GM18519 (cell line): ENCODE measurements around the gene HAAO.

Experiments
- ATAC-seq: cut with Tn5 transposase; IDR thresholded peaks from one replicate; pipeline ENCODE4 v1.9.1; 2021; ENCODE audit warnings: mild to moderate bottlenecking, moderate library complexity; ENCODE audit not compliant: unreplicated experiment, low FRiP score

Gene HAAO

DNA sequence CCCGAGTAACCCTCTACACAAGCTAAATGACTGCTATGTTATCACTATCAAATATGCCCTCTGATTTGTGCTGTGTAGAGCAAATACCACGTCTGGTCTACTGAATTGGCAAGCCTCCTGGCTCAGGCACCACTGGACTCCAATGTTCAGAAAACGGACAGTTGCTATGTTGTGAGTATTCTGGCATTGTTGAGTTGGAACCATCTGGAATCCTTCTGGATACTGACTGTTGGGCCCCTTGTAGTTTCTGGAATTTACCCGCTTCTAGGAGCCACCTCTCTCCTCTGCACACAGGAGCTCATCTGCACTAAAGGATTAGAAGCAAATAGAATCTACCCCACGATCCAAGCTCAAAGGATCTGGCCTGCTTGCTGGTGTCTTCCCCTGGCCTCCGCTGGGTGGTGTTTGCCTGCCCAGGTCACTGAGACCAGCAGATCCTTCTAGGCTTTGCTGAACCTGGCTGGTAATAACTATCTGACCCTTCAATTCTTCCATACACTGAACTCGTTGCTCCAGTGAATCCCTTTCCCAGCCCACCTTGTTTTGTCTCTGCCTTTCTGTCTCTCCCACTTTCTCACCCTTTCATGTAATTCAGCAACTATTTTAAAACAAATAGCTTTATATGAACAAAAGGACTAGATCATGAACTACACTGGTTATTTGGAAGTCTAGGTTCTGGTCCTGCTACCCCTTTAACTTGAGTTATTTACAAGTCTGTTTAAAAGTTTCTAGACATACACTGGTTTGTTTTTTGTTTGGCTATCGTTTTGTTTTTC is 2.1 kb upstream of the HAAO start:
- ATAC-seq: no peak

DNA sequence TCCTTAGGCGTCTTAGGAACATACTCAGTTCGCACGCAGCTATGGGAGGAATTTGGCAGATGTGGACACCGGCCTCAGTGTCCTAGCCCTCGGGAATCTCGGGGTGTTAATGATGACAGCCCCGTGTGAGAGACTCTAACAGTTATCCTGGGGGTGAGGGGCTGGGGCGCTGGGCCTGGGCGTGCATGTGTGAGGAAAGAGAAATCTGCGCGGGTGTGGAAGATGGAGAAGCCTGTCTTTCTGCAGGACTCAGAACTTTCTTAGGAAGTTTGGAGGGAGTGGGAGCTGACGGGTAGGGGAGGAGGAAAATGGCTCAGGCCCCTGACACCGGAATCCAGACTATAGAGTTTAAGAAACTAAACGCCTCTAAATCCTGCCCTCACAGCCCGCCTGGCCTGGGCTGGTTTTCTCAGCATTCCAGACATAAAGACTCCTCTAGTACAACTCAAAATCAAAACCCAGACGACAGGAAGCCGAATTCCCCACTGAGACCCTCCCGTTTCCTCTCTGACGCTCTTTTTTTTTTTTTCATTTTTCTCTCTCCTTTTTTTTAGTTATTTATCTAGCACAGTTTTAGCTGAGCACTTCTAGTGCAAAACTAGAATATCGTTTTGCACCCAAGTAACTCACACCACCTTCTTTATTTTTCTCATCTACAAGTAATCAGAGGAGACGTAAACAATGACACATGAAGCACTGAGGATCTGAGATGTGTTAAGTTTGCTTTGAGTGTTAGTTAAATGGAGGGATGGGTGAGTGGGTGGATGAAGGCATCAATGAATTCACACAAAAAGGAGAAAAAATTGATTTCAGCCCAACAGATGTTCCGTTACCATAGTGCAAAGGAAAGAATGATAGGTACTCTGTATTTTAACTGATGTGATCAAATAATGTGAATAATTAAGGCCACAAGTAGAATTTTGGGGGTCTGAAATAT is 1.2 kb upstream of the HAAO start:
- ATAC-seq: no peak

DNA sequence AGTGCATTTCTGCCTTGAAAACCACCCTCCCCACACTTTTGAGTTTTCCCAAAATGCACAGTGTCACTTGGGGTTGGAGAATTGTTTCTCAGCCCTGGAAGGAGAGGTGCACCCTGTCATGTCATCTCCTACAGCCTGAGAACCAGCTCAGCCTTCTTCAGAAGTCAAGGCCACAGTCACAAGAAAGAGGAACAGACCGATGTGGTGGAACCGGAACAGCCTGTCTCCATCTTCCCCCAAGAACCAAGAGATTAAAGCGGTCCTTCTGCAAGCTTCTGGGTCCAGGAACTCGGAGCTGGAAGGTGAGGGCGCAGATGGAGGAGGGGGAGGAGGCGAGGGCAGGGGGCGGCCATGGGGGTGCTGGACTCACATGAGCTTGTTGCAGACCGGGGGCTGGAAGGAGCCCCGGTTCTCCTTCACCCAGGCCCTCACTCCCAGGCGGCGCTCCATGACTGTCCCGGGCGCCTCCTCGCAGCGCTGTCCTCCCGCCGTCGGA is 248 bp downstream of the HAAO start:
- no peak for ATAC-seq

DNA sequence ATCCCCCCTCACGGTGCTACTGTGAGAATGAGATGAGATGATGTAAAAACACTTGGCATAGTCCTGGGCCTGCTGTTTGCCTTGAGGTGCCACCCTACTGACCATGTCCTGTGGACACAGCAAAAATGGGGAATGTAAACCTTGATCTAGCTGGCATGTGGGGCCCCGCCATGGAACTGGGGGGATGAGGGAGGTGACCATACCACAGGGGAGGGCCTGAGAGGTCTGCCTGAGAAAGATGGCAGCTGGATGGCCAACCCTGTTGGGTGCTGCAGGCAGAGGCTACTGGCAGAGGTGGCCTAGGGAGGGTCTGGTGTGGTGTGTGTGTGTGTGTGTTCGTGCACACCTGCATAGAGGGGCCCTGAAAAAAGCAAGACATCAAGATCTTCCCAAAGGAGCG is 777 bp downstream of the HAAO start:
- ATAC-seq: no peak

DNA sequence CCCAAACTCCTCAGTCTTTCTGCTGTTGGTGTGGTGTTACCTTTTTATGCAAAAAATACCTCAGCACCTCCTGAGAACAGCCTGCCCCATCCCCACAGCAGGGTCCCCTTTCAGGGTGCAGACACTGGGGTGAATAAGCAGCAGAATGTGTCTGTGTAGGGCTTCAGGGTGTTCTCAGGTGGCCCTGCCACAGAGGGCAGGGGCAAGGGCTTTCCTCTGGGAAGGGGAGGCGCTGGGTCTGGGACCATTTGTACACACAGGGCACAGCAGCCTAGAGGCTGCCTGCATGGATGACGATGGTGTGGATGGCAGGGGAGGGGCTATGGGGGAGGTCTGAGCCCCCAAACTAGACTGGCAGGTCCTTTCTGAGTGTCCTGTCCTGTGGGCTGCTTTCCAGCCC is 2.6 kb downstream of the HAAO start:
- ATAC-seq: no peak

DNA sequence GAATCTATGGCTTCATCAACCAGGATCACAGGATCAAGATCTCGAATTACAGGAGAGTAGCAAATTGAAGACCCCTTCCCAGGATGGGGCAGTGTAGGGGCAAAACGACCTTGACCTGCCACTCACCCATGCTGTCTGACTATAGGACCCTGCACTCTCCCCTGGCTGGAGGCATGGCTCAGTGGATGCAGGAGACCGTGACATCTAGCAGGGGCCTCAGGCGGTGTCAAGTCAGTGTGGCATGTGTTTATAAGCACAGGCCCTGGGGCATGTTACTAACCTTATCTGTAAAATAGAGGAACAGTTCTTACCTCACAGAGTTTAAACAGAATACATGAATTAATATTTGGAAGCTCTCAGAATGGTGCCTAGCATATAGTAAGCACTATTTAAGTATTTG is 3.5 kb downstream of the HAAO start:
- no peak for ATAC-seq

DNA sequence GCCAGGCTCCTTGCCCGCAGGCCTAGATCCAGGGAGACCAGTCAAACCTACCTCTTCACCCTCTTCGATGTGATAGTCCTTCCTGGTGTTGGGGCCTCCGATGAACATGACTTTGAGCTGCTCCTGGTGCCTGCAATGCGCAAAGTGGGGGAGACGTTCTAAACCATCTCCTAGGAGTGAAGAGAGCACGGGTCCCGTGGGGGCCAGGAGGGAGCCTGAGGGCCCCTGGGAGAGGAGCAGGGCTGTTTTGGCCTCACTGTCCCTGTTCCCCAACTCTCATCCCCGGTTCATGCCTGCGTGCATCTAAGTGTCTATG is 3.9 kb downstream of the HAAO start:
- ATAC-seq: no peak

DNA sequence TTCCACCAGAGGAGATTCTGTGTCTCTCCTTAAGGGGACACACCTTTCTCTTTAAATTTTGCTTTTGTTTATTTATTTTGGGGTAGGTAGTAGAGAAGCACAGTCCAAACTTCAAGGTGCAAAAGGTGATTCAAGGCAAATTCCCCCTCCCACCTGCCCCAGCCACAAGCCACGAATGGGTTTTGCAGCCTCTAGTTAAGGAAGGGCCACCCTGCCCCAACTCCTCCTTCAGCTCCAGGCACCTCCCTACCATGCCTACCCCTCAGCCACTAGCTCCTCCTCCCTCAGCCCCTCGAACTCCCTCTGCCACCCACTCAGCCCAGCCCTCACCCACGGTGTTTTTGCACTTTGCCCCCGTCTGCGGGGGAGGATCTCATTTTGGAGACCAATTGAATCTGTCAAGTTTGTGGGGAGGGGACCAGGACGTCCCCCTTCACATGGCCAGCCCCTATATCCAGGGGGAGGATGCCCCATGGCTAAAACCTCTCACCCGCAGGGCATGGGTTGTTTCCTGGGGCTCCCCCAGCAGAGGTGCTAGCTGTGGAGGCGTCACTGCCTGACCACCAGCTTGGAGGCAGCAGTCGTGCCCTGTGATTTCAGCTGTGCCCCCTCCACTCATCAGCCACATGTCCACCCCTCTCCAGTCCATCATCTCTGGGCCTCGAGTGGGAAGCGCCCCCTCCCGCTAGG is 4.5 kb downstream of the HAAO start:
- no peak for ATAC-seq

DNA sequence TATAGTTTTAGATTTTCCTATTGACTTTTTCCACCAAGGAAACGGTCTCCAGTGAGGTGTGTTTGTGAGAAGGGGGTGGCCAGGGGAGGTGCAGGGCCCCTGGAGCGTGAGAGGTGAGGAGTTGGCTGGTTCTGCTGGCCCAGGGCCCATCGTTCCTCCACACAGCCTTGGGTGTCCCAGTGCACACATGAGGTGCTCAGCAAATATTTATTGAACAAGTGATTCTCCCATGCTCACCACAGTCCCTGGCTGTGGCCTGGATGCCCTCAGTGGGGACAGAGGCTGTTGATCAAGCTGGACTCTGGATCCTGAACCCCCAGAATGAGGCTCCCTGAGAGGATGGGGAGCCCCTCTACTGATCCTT is 5.0 kb downstream of the HAAO start:
- no peak for ATAC-seq

DNA sequence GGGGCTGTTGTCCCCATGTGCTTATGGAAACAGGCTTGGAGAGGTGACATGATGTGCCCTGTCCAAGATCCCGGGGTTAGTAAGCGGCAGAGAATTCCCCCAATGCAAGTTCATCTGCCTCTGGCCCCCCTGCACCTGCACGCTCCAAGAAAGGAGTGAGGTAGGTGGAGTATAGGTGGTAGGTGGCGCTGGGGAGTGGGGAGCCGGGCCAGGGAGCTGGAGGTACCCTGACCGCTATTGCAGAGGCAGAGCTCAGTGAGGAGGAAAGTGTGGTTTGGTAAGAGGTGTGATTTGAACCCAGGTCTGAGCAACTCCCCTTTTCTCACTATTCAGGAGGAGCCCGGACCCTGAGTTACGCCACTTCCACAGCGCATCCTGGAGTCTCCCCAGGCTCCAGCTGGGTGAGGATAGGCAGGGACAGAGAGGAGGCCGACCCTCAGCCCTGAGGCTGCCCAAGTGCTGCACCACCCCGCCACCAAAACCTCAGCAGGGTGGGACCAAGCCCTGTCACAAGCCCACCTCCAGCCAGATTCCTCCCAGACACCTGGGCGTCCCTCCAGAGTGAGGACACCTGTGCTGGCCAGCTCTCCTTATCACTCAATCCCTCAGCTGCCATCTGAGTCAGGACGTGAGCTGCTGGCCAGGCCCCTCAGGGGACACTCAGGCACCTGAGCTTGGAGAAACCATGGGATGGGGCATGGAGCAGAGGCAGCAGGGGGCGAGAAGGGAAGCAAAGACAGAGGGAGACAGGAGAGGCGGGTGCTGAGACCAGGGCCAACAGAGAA is 5.6 kb downstream of the HAAO start:
- ATAC-seq: no peak

DNA sequence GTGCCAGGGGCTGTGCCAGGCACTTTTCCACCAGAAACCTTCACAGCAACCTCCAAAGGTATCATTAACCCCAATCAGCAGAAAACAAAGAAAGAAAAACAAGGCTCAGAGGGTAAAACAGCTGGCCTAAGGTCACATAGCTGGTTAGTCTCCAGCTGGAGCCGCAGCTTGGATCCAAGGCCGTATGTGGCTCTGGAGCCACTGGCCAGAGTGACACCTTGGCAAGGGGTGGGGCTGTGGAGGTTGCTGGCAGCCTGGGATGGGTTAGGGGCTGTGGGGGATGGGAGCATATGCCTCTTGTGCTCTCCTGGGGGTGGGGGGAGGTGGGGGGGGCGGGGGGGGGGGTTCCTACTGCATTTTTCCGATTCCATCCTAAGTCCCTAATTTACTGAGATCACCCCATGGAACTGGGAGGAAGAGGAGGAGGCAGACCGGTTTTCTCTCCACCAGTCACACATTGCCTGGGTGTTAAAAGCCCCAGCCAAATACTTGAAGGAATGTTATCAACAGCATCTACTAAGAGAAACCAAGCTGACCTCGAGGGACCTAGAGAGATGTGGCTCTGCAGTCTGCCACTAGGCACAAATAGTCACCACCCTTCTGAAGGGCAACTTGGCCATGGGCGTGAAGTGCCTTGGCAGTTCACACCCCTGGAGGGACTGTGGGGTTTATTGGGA is 8.0 kb downstream of the HAAO start:
- ATAC-seq: no peak

DNA sequence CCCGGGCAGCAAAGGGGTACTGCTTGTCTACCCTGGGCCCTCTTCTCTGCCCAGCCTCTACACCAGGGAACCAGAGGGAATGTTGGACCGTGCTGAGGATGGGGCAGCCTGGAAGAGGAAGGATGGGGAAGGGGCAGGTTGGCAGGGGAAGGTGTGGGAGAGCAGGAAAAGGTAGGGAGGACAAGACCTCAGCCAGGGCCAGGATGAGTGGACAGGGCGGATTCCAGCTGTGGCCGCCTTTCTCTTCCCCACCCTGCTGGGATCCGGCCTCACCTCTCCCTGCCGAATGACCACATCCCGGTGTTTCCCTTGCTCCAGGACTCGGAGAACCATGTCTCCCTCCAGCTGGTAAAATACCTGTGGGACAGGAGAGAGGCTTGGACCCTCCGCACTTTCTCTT is 8.9 kb downstream of the HAAO start:
- no peak for ATAC-seq

DNA sequence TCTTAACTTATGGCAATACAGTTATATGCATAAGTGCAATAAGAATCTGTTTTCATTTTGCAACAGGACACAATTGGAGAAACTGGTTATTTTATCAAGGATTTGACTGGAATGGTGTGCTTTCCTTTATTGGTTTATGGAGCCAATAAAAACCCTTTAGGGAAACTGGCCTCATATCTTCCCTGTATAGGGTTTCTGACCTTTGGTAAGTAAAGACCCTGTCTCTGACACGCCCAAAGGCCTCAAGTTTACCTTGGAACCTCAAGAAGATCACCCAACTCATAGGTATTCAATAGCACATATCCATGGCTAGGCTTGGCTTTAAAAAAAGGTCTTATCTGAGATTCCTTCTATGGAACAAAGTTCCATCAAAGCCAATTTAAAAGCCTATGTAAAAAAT is 11.2 kb downstream of the HAAO start:
- ATAC-seq: no peak

DNA sequence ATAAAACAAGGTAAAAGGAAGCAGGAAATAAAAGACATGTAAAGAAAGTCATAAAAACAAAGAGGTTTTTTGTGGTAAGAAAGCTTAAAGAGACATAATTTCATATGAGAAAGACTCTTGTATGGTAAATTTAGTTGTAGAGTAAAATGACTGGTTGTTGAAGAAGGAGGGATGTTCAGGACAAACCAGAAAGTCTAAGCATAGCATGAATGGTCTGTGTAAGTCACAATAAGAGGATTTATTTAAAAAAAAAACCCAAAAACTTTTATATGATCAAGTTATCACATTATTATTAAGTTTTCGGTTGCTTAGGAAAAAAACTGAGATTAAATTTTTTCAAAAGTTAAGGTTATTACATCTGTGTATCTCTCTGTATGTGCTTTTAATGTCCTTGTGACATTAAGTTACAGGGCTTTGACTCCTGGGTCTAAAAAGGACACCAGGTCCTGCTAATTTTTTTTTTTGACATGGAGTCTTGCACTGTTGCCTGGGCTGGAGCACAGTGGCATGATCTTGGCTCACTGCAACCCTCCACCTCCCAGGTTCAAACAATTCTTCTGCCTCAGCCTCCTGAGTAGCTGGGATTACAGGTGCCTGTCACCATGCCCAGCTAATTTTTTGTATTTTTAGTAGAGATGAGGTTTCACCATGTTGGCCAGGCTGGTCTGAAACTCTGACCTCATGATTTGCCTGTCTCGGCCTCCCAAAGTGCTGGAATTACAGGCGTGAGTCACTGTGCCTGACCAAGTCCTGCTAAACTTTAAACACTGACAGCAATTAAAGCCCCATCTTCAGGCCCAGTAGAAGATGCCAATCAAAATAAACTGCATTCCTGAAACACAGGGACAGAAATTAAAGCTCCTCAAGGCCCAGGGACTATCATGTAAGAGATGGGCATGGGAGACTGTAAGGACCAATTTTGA is 14.2 kb downstream of the HAAO start:
- no peak for ATAC-seq

DNA sequence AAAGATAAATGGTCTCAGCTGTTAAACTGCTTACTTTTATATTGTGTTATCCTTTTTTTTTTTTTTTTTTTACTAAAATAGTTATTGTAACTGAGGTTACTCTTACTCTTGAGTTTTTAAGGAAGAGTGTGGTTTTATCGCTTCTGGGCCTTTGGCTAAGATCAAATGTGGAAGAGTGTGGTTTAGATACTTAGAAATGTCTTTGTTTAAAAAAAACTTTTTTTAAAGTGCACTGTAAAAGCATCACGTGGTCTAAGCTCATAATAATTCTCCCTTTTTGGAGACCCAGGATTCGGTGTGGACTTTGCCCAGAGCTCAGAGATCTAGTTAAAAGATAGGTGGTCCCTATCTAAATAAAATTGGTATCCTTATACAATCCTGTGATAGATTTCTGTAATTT is 16.6 kb downstream of the HAAO start:
- no peak for ATAC-seq

DNA sequence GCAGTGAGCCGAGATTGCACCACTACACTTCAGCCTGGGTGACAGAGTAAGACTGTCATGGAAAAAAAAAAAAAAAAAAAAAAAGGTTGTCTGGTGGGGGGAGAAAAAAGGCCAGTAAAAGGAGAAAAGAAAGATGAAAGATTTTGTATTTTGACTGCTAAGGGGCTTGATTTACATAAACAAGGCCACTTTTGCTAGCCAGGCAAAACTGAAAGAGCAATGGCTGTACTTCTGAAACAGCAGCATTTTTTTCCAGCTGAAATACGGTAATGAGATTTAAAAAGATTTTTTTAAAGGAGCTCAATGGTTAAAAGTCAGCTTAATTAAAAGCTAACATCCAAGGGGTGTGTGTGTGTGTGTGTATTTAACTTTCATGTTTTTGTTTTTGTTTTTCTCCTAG is 17.2 kb downstream of the HAAO start:
- no peak for ATAC-seq

DNA sequence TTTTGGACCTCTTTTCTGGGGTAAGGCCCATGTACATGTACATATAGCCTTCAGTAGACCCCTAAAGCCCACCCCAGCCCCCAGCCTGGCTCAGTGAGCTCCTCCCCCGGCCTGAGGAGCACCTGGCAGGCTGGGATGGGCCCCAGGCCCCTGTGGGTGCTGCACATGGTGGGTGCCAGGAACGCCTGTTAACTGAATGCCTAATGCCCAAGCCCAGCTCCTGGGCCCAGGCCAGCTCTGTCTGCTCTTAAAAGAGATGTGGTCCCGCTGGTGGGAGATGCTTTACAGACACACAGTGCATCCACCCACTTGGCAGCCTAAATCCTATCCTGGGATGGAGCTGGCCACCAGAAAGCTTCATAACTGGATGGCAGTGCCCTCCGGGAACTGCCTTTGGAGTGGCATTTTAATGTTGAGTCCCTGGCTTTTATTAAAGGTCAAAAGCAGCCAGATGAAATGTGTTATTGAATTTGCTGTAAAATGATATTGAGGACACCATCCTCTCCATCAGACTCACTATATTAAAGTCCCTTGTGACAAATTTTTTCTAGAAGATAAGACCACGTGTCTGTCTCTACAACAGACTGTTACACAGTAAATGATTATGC is 20.7 kb downstream of the HAAO start:
- no peak for ATAC-seq

DNA sequence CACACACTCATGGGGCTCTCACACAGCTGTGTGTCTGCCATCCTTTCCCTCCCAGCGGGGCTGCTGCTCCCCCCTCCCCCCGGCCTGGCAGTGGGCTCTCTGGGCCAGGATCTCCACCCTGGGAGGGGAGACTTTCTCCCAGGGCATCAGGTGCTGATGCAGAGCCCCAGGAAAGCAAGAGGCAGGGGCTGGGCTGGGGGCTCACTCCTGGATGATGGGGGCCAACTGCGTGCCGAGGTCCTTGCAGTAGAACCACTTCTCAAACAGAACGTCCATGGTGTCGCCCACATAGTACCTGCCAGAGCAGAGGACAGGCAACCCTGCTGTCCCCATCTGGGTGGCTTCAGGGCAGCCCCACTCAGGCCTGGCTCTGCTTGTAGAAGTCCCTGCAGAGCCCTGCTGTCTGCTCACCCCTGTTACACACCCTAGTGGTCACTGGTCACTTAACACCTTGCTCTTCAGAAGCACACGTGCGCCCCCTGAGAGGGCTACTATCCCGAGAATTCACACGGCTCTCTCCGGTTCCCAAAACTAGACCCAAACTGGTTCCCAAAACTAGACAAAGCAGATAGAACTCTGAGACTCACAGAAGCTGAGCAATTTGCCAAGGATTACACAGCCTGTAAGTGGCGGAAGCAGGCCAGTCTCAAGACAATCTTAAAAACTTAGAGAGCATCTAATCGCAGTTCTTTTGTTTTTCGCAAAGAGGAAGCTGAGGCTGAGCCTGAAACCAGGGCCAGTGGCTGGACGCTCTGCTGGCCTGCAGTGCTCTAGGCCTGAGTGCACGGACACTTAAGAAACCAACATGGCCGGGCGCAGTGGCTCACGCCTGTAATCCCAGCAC is 21.9 kb downstream of the HAAO start:
- no peak for ATAC-seq
